HepG2 (cell line): ENCODE results near the gene MYLK. TPM values are rescaled to one million over a fixed set of nuclear protein-coding genes. Genes with fewer than 3 reads are reported as not detected.

ENCODE experiments used
- ATAC-seq: fragments of 200-7000 bp; cut with Tn5 transposase; 3 replicates; pipeline ENCODE4 v1.9.1; 2020; ENCODE audit warnings: mild to moderate bottlenecking, moderate library complexity
- BruUV-seq: library from RNA; stranded (reverse); fragments of 400-500 nt; replicated peaks from 2 replicates; lab custom pipeline; 2021; lab: Mats Ljungman, UMichigan
- CTCF ChIA-PET: fragments of 300-600 bp; formaldehyde crosslinking; extraction: SDS; loops from one replicate; lab custom pipeline; 2021; ENCODE audit warnings: low total read pairs, inconsistent platforms, low intra/inter-chr PET ratio; lab: Yijun Ruan, JAX
- POLR2A ChIA-PET: fragments of 350-600 bp; sonication (Branson Sonifier 250); formaldehyde crosslinking; loops from one replicate; lab custom pipeline; 2020; ENCODE audit warnings: antibody characterized with exemption, inconsistent platforms; lab: Yijun Ruan, JAX
- DNase-seq: peaks from one replicate; pipeline ENCODE4 v3.0.0-alpha.2; 2015; ENCODE audit warnings: low spot score
- FAIRE-seq: peaks from 3 replicates; lab custom pipeline; 2011; peaks lifted over from hg19 to GRCh38; lab: Jason Lieb, UNC
- H2AFZ ChIP-seq: one replicate; pipeline ENCODE4 v1.6.1; 2011; ENCODE audit warnings: low read length, inconsistent platforms
- H3K27ac ChIP-seq: fragments of 300-600 bp; 3 replicates; pipeline ENCODE4 v1.8.0; 2011; ENCODE audit warnings: mixed run types, mild to moderate bottlenecking, mixed read lengths, low read length, inconsistent platforms; ENCODE audit not compliant: insufficient read depth; ENCODE audit errors: extremely low read length
- H3K27me3 ChIP-seq, 2 experiments: fragments of 200-600 bp in 1 of 2; 2 replicates in 1 of 2; 3 replicates in 1 of 2; pipeline versions ENCODE4 v1.6.0 to v1.8.0; 2011; ENCODE audit warnings: low read length in 2 of 2, mild to moderate bottlenecking in 2 of 2, moderate library complexity in 2 of 2, inconsistent platforms in 1 of 2; ENCODE audit not compliant: insufficient read depth in 2 of 2, control insufficient read depth in 1 of 2
- H3K36me3 ChIP-seq, 2 experiments: fragments of 200-600 bp in 1 of 2; replicated peaks in 1 of 2; 2 replicates in 1 of 2; 3 replicates in 1 of 2; pipeline versions ENCODE4 v1.5.1 to v1.8.0; 2011; ENCODE audit warnings: low read length in 2 of 2, inconsistent platforms in 1 of 2; ENCODE audit not compliant: insufficient read depth in 2 of 2, control insufficient read depth in 1 of 2
- H3K4me1 ChIP-seq: 2 replicates; pipeline ENCODE4 v1.5.1; 2012; ENCODE audit warnings: low read length, inconsistent platforms; ENCODE audit not compliant: insufficient read depth
- H3K4me2 ChIP-seq: 2 replicates; pipeline ENCODE4 v1.6.0; 2011; ENCODE audit warnings: low read depth, low read length, inconsistent platforms
- H3K4me3 ChIP-seq, 3 experiments: fragments of 200-600 bp in 1 of 3; sonication (generic), shearing (Covaris generic) in 1 of 3; replicated peaks in 1 of 3; 2 replicates each; pipeline ENCODE4 v1.5.1; 2011 to 2016; ENCODE audit warnings: low read length in 3 of 3, inconsistent platforms in 2 of 3, low read depth in 2 of 3, mild to moderate bottlenecking in 2 of 3, control low read depth in 1 of 3, mixed read lengths in 1 of 3; ENCODE audit not compliant: insufficient read depth in 1 of 3
- H3K79me2 ChIP-seq: one replicate; pipeline ENCODE4 v1.6.1; 2011; ENCODE audit warnings: low read length, inconsistent platforms; ENCODE audit not compliant: insufficient read depth
- H3K9ac ChIP-seq: 2 replicates; pipeline ENCODE4 v1.6.0; 2011; ENCODE audit warnings: mild to moderate bottlenecking, low read depth, low read length, inconsistent platforms; ENCODE audit not compliant: insufficient read depth
- H3K9me3 ChIP-seq: 2 replicates; pipeline ENCODE4 v1.5.1; 2012; ENCODE audit warnings: mild to moderate bottlenecking, low read length
- H4K20me1 ChIP-seq: 2 replicates; pipeline ENCODE4 v1.6.0; 2011; ENCODE audit warnings: inconsistent platforms, mild to moderate bottlenecking, low read length, moderate library complexity; ENCODE audit not compliant: insufficient read depth
- DMAP1 ChIP-seq: IDR thresholded peaks from 2 replicates; pipeline ENCODE4 v1.6.1; 2016
- EEA1 ChIP-seq: sonication (generic); formaldehyde crosslinking; IDR thresholded peaks from 2 replicates; pipeline ENCODE4 v1.5.1; 2020; ENCODE audit warnings: mild to moderate bottlenecking, missing genetic modification reagents, borderline replicate concordance
- HMG20B ChIP-seq: conservative IDR thresholded peaks from 2 replicates; pipeline ENCODE4 v1.6.1; 2016; ENCODE audit warnings: missing genetic modification reagents, missing compliant biosample characterization
- IKZF4 ChIP-seq: sonication (generic); formaldehyde crosslinking; IDR thresholded peaks from 2 replicates; pipeline ENCODE4 v1.5.1; 2020; ENCODE audit warnings: borderline replicate concordance, mild to moderate bottlenecking, low read depth, missing genetic modification reagents; ENCODE audit errors: not compliant biosample characterization
- NFE2 ChIP-seq: sonication (generic); formaldehyde crosslinking; IDR thresholded peaks from 2 replicates; pipeline ENCODE4 v1.4.0; 2020; ENCODE audit warnings: missing genetic modification reagents
- ZKSCAN5 ChIP-seq: sonication (generic); formaldehyde crosslinking; IDR thresholded peaks from 2 replicates; pipeline ENCODE4 v1.5.1; 2020; ENCODE audit warnings: mild to moderate bottlenecking, missing genetic modification reagents
- ZNF143 ChIP-seq: sonication (generic); formaldehyde crosslinking; IDR thresholded peaks from 2 replicates; pipeline ENCODE4 v1.4.0; 2020; ENCODE audit warnings: missing genetic modification reagents
- ZNF205 ChIP-seq: IDR thresholded peaks from 2 replicates; pipeline ENCODE4 v1.6.1; 2018; ENCODE audit warnings: missing biosample characterization, missing genetic modification reagents
- ZNF572 ChIP-seq: sonication (generic); formaldehyde crosslinking; IDR thresholded peaks from 2 replicates; pipeline ENCODE4 v1.5.1; 2020; ENCODE audit warnings: mild to moderate bottlenecking, missing genetic modification reagents
- ZNF607 ChIP-seq: sonication (generic); formaldehyde crosslinking; IDR thresholded peaks from 2 replicates; pipeline ENCODE4 v1.5.1; 2020; ENCODE audit warnings: missing genetic modification reagents, mild to moderate bottlenecking, borderline replicate concordance
- ZNF720 ChIP-seq: sonication (generic); formaldehyde crosslinking; IDR thresholded peaks from 2 replicates; pipeline ENCODE4 v1.4.0; 2020; ENCODE audit warnings: missing genetic modification reagents
- WGBS: methylation state at CpG from one replicate; pipeline ENCODE4 v1.1.6; 2017; ENCODE audit warnings: low lambda C conversion rate; 5-methylcytosine and 5-hydroxymethylcytosine counted together
- in situ Hi-C: cut with HindIII; loops from 2 replicates; pipeline ENCODE4 v1.10.0; 2017; ENCODE audit warnings: low pct_unique_long_range_greater_than_20kb; ENCODE audit not compliant: extremely low pct_ligation_motif_present
- intact Hi-C: fragments of 100-400 bp; cut with micrococcal nuclease; formaldehyde crosslinking; loops from one replicate; pipeline ENCODE4 v1.10.0; 2022; ENCODE audit not compliant: unreplicated experiment
- polyA plus RNA-seq, 8 experiments: library from polyadenylated mRNA; depleted of rRNA in 3 of 8; stranded (reverse) in 7 of 8; unstranded in 1 of 8; fragments of >200 nt; fragmentation: Illumina TruSeq in 4 of 8; extraction: Trizol in 4 of 8; gene quantifications; 2 replicates each; pipeline versions ENCODE4 v1.2.1 to v1.2.3, GENCODE V29; 2011 to 2016; ENCODE audit warnings: low read depth in 4 of 8, missing spikeins in 1 of 8, mixed read lengths in 1 of 8; ENCODE audit not compliant: insufficient read depth in 1 of 8
- total RNA-seq, 5 experiments: library from RNA; depleted of rRNA; stranded (reverse); fragments of >200 nt; fragmentation: Illumina TruSeq; extraction: Trizol; gene quantifications; 2 replicates each; pipeline ENCODE4 v1.2.3, GENCODE V29; 2016; ENCODE audit warnings: low read depth in 1 of 5
- TF ChIP-seq, protein P1 (sequence below): sonication (generic); IDR thresholded peaks from 2 replicates; pipeline ENCODE4 v1.6.1; 2016; ENCODE audit warnings: low read depth, borderline replicate concordance
- TF ChIP-seq, protein P2 (sequence below): sonication (generic); formaldehyde crosslinking; IDR thresholded peaks from 2 replicates; pipeline ENCODE4 v1.9.0; 2022; ENCODE audit warnings: low read depth, missing genetic modification reagents
- TF ChIP-seq, protein P3 (sequence below), 2 experiments: sonication (generic) in 1 of 2; formaldehyde crosslinking in 1 of 2; IDR thresholded peaks; 2 replicates each; pipeline versions ENCODE4 v1.5.1 to v1.6.1; 2011 to 2020; ENCODE audit warnings: borderline replicate concordance in 1 of 2, low read depth in 1 of 2, low read length in 1 of 2, mild to moderate bottlenecking in 1 of 2, missing genetic modification reagents in 1 of 2, moderate library complexity in 1 of 2
- TF ChIP-seq, protein P4 (sequence below): sonication (generic); formaldehyde crosslinking; IDR thresholded peaks from 2 replicates; pipeline ENCODE4 v1.9.0; 2021; ENCODE audit warnings: missing genetic modification reagents, mild to moderate bottlenecking, borderline replicate concordance

MYLK gene
- total and polyA plus RNA-seq, 2 of the 13 experiments (the other 11 are each of a cell fraction or from before 2014, with no cell fraction given) = 10.6 to 34.9 TPM

DNA sequence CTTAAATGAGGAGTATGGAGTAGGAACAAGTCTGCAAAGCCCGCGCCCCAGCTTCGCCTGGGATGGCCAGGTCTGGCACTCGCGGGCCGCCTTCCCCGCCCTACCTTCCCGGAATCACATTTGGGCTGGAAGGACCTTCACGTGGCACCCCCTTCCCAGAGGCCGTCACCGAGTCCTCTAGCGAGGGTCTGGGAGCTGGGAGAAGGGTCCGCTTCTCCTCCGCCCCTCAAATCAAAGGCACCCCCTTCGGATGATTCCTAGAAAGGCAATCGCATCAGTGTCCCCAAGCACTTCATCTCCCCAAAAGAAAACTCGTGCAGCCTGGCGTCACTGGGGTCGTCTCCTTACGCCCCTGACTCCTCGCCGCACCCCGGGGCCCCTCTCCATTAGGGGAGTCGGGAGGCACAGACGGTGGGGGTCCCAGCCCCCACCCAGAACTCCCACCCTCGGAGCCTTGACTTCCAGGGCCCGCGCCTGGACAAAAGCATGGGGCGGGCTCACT is 380 bp downstream of the MYLK start (continued):
- no peak for TF ChIP-seq NFE2 (CRISPR knock-in tag)

DNA sequence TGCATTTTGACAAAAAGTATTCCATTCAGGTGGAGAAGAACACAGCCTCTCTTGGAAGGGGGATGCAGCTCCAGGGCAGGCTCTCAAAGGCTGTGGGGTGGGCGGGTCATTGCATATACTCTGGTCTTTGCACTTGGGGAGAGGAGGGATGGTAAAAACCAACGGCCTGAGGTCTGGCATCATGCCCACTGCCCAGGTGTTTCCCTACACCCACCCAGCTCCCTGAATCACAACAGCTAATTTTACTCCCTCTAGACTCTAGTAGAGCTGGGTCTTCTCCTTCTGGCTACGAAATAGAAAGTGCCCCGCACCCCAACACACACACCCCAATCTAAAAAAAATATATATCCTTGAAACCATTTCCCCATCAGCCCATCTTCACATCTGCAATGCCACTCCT is 1.0 kb downstream of the MYLK start:
- Histone ChIP-seq H3K4me2 (peak overlapping the region; percentile 80), H3K9ac (no peak overlapping the region)
- ATAC-seq (no peak), FAIRE-seq (no peak), DNase-seq (no peak)
- intact Hi-C loops = no loop called here
- TF ChIP-seq EEA1 (CRISPR knock-in tag) (no peak), ZNF143 (CRISPR knock-in tag) (no peak), HMG20B (CRISPR knock-in tag) (no peak), IKZF4 (no peak), ZNF572 (no peak), ZKSCAN5 (no peak), DMAP1 (CRISPR knock-in tag) (no peak), ZNF205 (CRISPR knock-in tag) (no peak), ZNF607 (no peak), ZNF720 (CRISPR knock-in tag) (no peak)
- TF ChIP-seq, protein P1, sequence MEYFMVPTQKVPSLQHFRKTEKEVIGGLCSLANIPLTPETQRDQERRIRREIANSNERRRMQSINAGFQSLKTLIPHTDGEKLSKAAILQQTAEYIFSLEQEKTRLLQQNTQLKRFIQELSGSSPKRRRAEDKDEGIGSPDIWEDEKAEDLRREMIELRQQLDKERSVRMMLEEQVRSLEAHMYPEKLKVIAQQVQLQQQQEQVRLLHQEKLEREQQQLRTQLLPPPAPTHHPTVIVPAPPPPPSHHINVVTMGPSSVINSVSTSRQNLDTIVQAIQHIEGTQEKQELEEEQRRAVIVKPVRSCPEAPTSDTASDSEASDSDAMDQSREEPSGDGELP = no peak
- TF ChIP-seq, protein P2, sequence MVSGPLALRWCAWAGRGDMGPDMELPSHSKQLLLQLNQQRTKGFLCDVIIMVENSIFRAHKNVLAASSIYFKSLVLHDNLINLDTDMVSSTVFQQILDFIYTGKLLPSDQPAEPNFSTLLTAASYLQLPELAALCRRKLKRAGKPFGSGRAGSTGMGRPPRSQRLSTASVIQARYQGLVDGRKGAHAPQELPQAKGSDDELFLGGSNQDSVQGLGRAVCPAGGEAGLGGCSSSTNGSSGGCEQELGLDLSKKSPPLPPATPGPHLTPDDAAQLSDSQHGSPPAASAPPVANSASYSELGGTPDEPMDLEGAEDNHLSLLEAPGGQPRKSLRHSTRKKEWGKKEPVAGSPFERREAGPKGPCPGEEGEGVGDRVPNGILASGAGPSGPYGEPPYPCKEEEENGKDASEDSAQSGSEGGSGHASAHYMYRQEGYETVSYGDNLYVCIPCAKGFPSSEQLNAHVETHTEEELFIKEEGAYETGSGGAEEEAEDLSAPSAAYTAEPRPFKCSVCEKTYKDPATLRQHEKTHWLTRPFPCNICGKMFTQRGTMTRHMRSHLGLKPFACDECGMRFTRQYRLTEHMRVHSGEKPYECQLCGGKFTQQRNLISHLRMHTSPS = no peak
- TF ChIP-seq, protein P3, sequence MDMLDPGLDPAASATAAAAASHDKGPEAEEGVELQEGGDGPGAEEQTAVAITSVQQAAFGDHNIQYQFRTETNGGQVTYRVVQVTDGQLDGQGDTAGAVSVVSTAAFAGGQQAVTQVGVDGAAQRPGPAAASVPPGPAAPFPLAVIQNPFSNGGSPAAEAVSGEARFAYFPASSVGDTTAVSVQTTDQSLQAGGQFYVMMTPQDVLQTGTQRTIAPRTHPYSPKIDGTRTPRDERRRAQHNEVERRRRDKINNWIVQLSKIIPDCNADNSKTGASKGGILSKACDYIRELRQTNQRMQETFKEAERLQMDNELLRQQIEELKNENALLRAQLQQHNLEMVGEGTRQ (IDR thresholded peaks at IDR 0.05; ENCODE audit: low read depth, low read length) = no peak
- TF ChIP-seq, protein P3 (CRISPR knock-in tag; IDR thresholded peaks at IDR 0.05; ENCODE audit: borderline replicate concordance) = no peak
- TF ChIP-seq, protein P4, sequence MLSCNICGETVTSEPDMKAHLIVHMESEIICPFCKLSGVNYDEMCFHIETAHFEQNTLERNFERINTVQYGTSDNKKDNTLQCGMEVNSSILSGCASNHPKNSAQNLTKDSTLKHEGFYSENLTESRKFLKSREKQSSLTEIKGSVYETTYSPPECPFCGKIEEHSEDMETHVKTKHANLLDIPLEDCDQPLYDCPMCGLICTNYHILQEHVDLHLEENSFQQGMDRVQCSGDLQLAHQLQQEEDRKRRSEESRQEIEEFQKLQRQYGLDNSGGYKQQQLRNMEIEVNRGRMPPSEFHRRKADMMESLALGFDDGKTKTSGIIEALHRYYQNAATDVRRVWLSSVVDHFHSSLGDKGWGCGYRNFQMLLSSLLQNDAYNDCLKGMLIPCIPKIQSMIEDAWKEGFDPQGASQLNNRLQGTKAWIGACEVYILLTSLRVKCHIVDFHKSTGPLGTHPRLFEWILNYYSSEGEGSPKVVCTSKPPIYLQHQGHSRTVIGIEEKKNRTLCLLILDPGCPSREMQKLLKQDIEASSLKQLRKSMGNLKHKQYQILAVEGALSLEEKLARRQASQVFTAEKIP = no peak
- TF ChIP-seq, all 625 proteins: peak for 0
- Histone ChIP-seq H3K27me3 (peaks cover 0 to 25% of the 10 kb centered on the region in 2 experiments; a peak in 2 of 5 replicates), H3K79me2 (no peaks in the 10 kb centered on the region), H3K36me3 (no peaks in the 10 kb centered on the region), H4K20me1 (no peaks in the 10 kb centered on the region), H3K27ac (no peak overlapping the region), H2AFZ (no peak overlapping the region), H3K4me1 (peaks cover 10% of the 10 kb centered on the region), H3K9me3 (no peaks in the 10 kb centered on the region), H3K4me3 (no peak overlapping the region)
- WGBS = 95% methylated on average over 2 of the region's 4 CpGs
- POLR2A ChIA-PET = no interaction called here
- no TSS peak for BruUV-seq
- CTCF ChIA-PET = no interaction called here
- in situ Hi-C loops = no loop called here
